T-cell (primary cell): ENCODE results near the gene BTD. TPM values are rescaled to one million over a fixed set of nuclear protein-coding genes. Genes with fewer than 3 reads are reported as not detected.
A peak's percentile ranks its signal among the peaks of the same experiment; 100 is the strongest.

Experiments
- ATAC-seq, 4 experiments: fragments of 200-7000 bp in 3 of 4; fragments of 150-1000 bp in 1 of 4; cut with Tn5 transposase; replicated peaks in 1 of 4; 1 replicate in 3 of 4; 2 replicates in 1 of 4; pipeline ENCODE4 v1.10.0; 2021; ENCODE audit warnings: moderate library complexity in 3 of 4, mild to moderate bottlenecking in 2 of 4, moderate number of reproducible peaks in 1 of 4
- CTCF ChIA-PET, 2 donors: fragments of 300-600 bp; sonication (Branson Sonifier 250); formaldehyde crosslinking; loops; one replicate each; lab custom pipeline; 2022; ENCODE audit warnings: antibody characterized with exemption in 2 of 2; lab: Charles Lee
- POLR2A ChIA-PET, 2 donors: fragments of 300-600 bp; sonication (Branson Sonifier 250); formaldehyde crosslinking; loops; one replicate each; lab custom pipeline; 2022; ENCODE audit warnings: antibody characterized with exemption in 2 of 2; lab: Charles Lee
- DNase-seq, 35 experiments: peaks; one replicate each; pipeline versions ENCODE4 v3.0.0 to v3.0.0-alpha.2; 2013 to 2023
- H3K27ac ChIP-seq: one replicate; pipeline ENCODE4 v1.5.1; 2013; ENCODE audit warnings: low read length
- H3K27me3 ChIP-seq, 2 experiments: replicated peaks in 1 of 2; 1 replicate in 1 of 2; 2 replicates in 1 of 2; pipeline versions ENCODE4 v1.6.1 to v1.7.0; 2013; ENCODE audit warnings: low read length in 1 of 2, mixed read lengths in 1 of 2; ENCODE audit not compliant: control insufficient read depth in 2 of 2, insufficient read depth in 2 of 2; ENCODE audit errors: extremely low read depth in 1 of 2
- H3K36me3 ChIP-seq, 2 donors: 1 replicate in 1 of 2; 2 replicates in 1 of 2; pipeline versions ENCODE4 v1.6.1 to v1.7.0; 2013; ENCODE audit warnings: low read length in 1 of 2; ENCODE audit not compliant: control insufficient read depth in 2 of 2, insufficient read depth in 1 of 2; ENCODE audit errors: extremely low read depth in 1 of 2
- H3K4me1 ChIP-seq, 2 experiments: 1 replicate in 1 of 2; 2 replicates in 1 of 2; pipeline versions ENCODE4 v1.6.1 to v1.7.0; 2013; ENCODE audit warnings: low read length in 2 of 2, mixed read lengths in 1 of 2; ENCODE audit not compliant: insufficient read depth in 2 of 2, control insufficient read depth in 1 of 2; ENCODE audit errors: extremely low read depth in 1 of 2
- H3K4me3 ChIP-seq, 2 donors: 1 replicate in 1 of 2; 2 replicates in 1 of 2; pipeline versions ENCODE4 v1.5.1 to v1.7.0; 2013; ENCODE audit warnings: mild to moderate bottlenecking in 2 of 2, low read length in 1 of 2, moderate library complexity in 1 of 2; ENCODE audit not compliant: control insufficient read depth in 1 of 2; ENCODE audit errors: extremely low read depth in 1 of 2
- H3K9me3 ChIP-seq: 2 replicates; pipeline ENCODE4 v1.7.0; 2013
- H3K27ac Mint-ChIP-seq, 2 donors: one replicate each; pipeline ENCODE4 v1.8.0; 2020 to 2021; ENCODE audit warnings: mild to moderate bottlenecking in 2 of 2, mixed read lengths in 2 of 2
- H3K27me3 Mint-ChIP-seq, 2 donors: one replicate each; pipeline ENCODE4 v1.8.0; 2021 to 2022; ENCODE audit warnings: mixed read lengths in 2 of 2
- H3K36me3 Mint-ChIP-seq: one replicate; pipeline ENCODE4 v1.8.0; 2021; ENCODE audit warnings: mixed read lengths
- H3K4me1 Mint-ChIP-seq, 3 donors: one replicate each; pipeline ENCODE4 v1.8.0; 2020 to 2022; ENCODE audit warnings: mixed read lengths in 3 of 3, mild to moderate bottlenecking in 1 of 3
- H3K4me3 Mint-ChIP-seq, 3 donors: one replicate each; pipeline ENCODE4 v1.8.0; 2020 to 2022; ENCODE audit warnings: mild to moderate bottlenecking in 3 of 3, mixed read lengths in 3 of 3, moderate library complexity in 3 of 3
- H3K9me3 Mint-ChIP-seq, 3 donors: one replicate each; pipeline ENCODE4 v1.8.0; 2020 to 2022; ENCODE audit warnings: mixed read lengths in 3 of 3
- WGBS: methylation state at CpG from one replicate; pipeline ENCODE4 v1.1.5; 2013; ENCODE audit warnings: missing lambda C conversion rate; ENCODE audit not compliant: insufficient coverage; 5-methylcytosine and 5-hydroxymethylcytosine counted together
- total RNA-seq, 35 experiments: library from RNA in 6 of 35; stranded (reverse) in 6 of 35; fragments of 120-200 nt in 1 of 35; gene quantifications; one replicate each; pipeline versions ENCODE4 v1.2.1 to v1.2.4 and lab custom pipeline; 2013 to 2026

Gene BTD
- total RNA-seq, 5 donors from 2014 or later (not counting 1 experiment from before 2014, with no cell fraction given) = 14.5 to 19.0 (median 17.6) TPM

DNA sequence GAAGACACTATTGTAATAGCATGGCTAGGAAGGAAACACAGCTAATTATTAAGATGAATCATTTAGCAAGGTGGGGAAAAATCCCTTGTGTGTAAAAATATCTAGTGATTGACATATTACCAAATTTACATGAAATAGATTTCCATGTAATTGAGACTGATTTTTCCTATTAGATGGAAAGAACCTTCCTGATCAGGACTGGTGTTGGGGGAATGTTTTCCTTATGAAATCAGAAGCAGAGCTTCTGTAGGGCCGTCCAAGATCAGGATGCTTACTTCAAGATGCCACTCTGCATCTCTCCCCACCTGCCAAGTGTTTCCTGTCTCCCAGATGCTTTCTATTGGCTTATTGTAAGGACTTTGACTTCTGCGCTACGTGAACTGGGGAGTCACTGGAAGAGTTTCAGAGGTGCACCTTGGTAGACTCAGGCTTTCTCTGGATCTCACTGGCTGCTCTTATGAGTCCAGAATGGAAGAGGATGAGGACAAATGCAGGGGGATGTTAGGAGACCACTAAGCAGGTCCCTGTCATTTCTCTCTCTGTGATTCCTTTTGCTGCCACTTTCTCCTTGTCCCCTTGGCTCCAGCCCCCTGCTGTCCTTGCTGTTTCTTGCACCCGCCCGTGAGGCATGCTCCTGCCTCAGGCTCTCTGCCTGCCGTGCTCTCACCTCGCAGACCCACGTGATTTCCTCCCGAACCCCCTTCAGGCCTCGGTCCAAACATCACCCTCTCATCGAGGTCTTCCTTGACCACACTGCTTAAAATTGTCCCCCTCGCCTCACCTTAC lies 30.1 kb downstream of the BTD start:
- no peak for ATAC-seq
- Mint-ChIP-seq H3K27me3 (no peaks in the 10 kb centered on the region), H3K4me3 (no peak overlapping the region), H3K4me1 (peaks cover 26 to 46% (median 39%) of the 10 kb centered on the region in 3 donors), H3K36me3 (peaks cover 22% of the 10 kb centered on the region), H3K27ac (peak overlapping the region in 1 of 2 donors; percentile 44), H3K9me3 (no peaks in the 10 kb centered on the region)
- no peak overlapping the region for H3K27ac ChIP-seq
- H3K27me3 ChIP-seq = no peaks in the 10 kb centered on the region
- no peak overlapping the region for H3K4me3 ChIP-seq
- peaks cover 0 to 2% of the 10 kb centered on the region in 2 donors for H3K36me3 ChIP-seq
- DNase-seq = no peak
- H3K9me3 ChIP-seq = no peaks in the 10 kb centered on the region
- CTCF ChIA-PET = interaction anchor here in 1 of 2 donors (1.4 to 2.0 kb wide), 2 partner anchors 181 to 182 kb away, joined by 6 to 13 read pairs; no protein-coding TSS in a partner anchor
- H3K4me1 ChIP-seq = peaks cover 6 to 21% of the 10 kb centered on the region in 2 experiments
- WGBS = 94% methylated on average over 11 of the region's 12 CpGs
- POLR2A ChIA-PET = no interaction called here

DNA sequence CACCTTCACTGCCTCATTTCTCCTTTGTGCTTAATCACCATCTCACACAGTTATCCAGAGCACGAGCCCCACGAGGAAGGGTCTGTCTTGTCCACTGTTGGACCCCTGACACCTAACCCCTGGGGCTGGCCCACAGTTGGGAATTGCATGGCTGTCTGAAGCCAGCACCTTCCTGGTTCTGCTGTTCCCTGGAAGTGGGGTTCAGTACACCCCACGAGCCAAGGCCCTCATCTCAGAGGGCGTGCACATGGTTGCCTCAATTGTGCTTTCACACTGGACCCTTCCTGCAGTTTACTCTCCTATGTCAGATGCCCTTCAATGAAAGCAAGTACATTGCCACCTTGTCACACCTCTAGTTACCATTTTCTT lies 30.7 kb downstream of the BTD start:
- Mint-ChIP-seq H3K4me1 (peaks cover 31 to 49% (median 43%) of the 10 kb centered on the region in 3 donors), H3K36me3 (peaks cover 25% of the 10 kb centered on the region), H3K27me3 (no peaks in the 10 kb centered on the region), H3K4me3 (no peak overlapping the region), H3K9me3 (no peaks in the 10 kb centered on the region), H3K27ac (peak overlapping the region in 1 of 2 donors; percentile 44)
- ATAC-seq (no peak), DNase-seq (no peak)
- H3K4me1 ChIP-seq = peaks cover 7 to 27% of the 10 kb centered on the region in 2 experiments
- POLR2A ChIA-PET = no interaction called here
- no peak overlapping the region for H3K27ac ChIP-seq
- CTCF ChIA-PET = no interaction called here
- 94% methylated on average over 4 of the region's 4 CpGs for WGBS
- no peaks in the 10 kb centered on the region for H3K36me3 ChIP-seq
- H3K27me3 ChIP-seq = no peaks in the 10 kb centered on the region
- no peaks in the 10 kb centered on the region for H3K9me3 ChIP-seq
- no peak overlapping the region for H3K4me3 ChIP-seq

DNA sequence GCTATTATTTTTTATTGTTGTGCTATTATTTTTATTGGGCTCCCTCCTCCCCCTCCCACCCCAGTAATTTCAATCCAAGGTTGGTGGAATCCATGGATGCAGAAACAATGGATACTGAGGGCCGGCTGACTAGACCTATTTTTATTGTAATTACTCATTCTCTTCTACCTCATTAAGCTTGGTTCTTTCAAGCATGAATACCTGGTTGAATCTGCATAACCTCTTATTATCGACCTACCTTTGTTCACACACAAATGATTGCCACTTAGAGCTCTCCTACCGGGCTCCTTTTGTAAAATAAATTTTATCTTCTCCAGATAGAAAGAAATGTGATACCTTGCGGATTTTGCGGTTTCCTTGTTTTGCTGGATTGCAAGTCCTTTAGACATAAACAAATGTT lies 31.6 kb downstream of the BTD start:
- ChIA-PET CTCF (interaction anchor here in 1 of 2 donors (0.5 kb wide), 1 partner anchor 429 kb away, joined by 3 read pairs; no protein-coding TSS in a partner anchor), POLR2A (interaction anchor here in 1 of 2 donors (0.6 to 0.7 kb wide), 2 partner anchors 13 to 328 kb away, joined by 3 to 7 read pairs; no protein-coding TSS in a partner anchor)
- Histone ChIP-seq H3K36me3 (no peaks in the 10 kb centered on the region), H3K4me1 (peaks cover 11 to 33% of the 10 kb centered on the region in 2 experiments), H3K27ac (no peak overlapping the region), H3K4me3 (no peak overlapping the region), H3K9me3 (no peaks in the 10 kb centered on the region), H3K27me3 (no peaks in the 10 kb centered on the region)
- no peak overlapping the region for H3K27ac Mint-ChIP-seq
- H3K9me3 Mint-ChIP-seq = no peaks in the 10 kb centered on the region
- no peaks in the 10 kb centered on the region for H3K27me3 Mint-ChIP-seq
- 92% methylated on average over 2 of the region's 5 CpGs for WGBS
- H3K4me3 Mint-ChIP-seq = no peak overlapping the region
- no peak for DNase-seq
- H3K36me3 Mint-ChIP-seq = peaks cover 23% of the 10 kb centered on the region
- ATAC-seq = no peak
- peaks cover 39 to 50% (median 49%) of the 10 kb centered on the region in 3 donors for H3K4me1 Mint-ChIP-seq

DNA sequence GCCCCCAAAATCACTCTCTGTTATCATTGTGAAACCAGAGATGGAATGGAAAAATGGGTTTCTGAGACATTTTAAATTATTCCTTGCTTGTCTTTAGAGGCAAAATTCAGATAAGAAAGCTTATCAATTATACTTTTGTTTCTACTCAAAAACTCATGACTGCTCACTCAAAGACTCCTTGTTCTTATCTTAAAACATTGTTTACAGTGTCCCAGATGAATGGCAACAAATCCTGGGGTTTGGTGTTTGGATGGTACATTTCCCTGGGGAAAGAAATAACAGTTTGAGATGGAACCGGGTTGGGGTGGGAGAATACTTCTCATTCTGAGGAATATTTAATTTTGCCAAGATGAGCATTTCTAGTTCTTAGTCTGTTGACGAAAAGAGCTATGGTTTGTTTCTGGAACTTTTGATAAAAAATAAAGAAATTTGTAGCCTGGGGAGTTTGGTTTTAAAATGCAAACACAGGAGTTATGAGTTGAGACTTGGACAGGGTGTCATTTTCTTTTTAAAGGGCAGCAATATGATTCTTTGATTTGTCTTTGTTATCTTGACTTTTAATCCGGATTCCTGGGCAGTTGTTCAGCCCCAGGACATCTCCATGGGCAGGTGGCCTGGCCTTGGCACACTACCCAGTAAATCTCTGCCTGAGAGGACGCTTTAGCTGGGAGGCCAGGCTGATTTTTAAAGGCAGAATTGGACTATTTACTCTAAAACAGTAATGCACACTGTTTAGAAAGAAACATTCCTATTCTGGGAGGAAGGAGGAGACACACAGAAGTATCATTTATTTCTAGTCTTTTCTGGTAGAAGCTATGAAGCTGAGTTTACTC lies 32.4 kb downstream of the BTD start:
- POLR2A ChIA-PET = interaction anchor here in 1 of 2 donors (0.7 kb wide), 1 partner anchor 12 kb away, joined by 7 read pairs; no protein-coding TSS in a partner anchor

DNA sequence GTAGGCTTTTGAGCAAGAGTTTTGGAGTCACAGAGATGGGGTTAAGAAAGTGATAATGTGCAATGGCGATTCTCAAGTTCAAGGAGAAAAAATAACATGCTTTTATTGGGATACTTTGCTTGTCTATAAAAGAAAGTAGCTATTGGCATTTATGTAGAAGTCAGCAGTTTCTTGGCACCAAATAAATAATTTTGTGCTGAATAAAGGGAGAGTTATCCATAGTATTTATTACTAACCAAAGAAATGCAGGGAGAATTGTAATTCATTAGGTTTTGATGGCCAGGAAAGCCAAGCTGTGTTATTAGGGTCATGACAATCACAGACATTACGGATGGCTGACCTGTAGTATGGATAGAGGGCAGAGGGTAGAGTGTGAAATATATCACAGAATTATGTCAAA lies 33.1 kb downstream of the BTD start:
- peaks cover 39 to 50% (median 48%) of the 10 kb centered on the region in 3 donors for H3K4me1 Mint-ChIP-seq
- DNase-seq (no peak), ATAC-seq (no peak)
- no peak overlapping the region for H3K4me3 ChIP-seq
- WGBS = no CpG with 5 or more reads among the region's 2 CpGs
- H3K36me3 ChIP-seq = no peaks in the 10 kb centered on the region
- no peaks in the 10 kb centered on the region for H3K27me3 ChIP-seq
- H3K4me3 Mint-ChIP-seq = no peak overlapping the region
- no peaks in the 10 kb centered on the region for H3K27me3 Mint-ChIP-seq
- peaks cover 11 to 32% of the 10 kb centered on the region in 2 experiments for H3K4me1 ChIP-seq
- CTCF ChIA-PET = interaction anchor here in 1 of 2 donors (0.6 kb wide), 1 partner anchor 104 kb away, joined by 3 read pairs; no protein-coding TSS in a partner anchor
- peak overlapping the region in 1 of 2 donors; percentile 20 for H3K27ac Mint-ChIP-seq
- H3K9me3 ChIP-seq = no peaks in the 10 kb centered on the region
- no peaks in the 10 kb centered on the region for H3K9me3 Mint-ChIP-seq
- no peak overlapping the region for H3K27ac ChIP-seq
- POLR2A ChIA-PET = no interaction called here
- H3K36me3 Mint-ChIP-seq = peaks cover 23% of the 10 kb centered on the region

More for the DNA sequence above, 32.4 kb downstream of the BTD start:
- H3K4me1 ChIP-seq = peaks cover 11 to 33% of the 10 kb centered on the region in 2 experiments
- ATAC-seq = no peak
- H3K36me3 ChIP-seq = no peaks in the 10 kb centered on the region
- H3K27me3 ChIP-seq = no peaks in the 10 kb centered on the region
- CTCF ChIA-PET = interaction anchor here in 1 of 2 donors (0.5 kb wide), 1 partner anchor 430 kb away, joined by 3 read pairs; no protein-coding TSS in a partner anchor
- H3K4me3 ChIP-seq = no peak overlapping the region
- peak overlapping the region in 1 of 2 donors; percentile 20 for H3K27ac Mint-ChIP-seq
- WGBS = 76% methylated on average over 2 of the region's 4 CpGs
- no peaks in the 10 kb centered on the region for H3K27me3 Mint-ChIP-seq
- H3K9me3 ChIP-seq = no peaks in the 10 kb centered on the region
- no peak overlapping the region for H3K27ac ChIP-seq
- H3K9me3 Mint-ChIP-seq = no peaks in the 10 kb centered on the region
- H3K4me1 Mint-ChIP-seq = peaks cover 39 to 50% (median 49%) of the 10 kb centered on the region in 3 donors
- H3K36me3 Mint-ChIP-seq = peaks cover 23% of the 10 kb centered on the region
- no peak for DNase-seq
- no peak overlapping the region for H3K4me3 Mint-ChIP-seq

DNA sequence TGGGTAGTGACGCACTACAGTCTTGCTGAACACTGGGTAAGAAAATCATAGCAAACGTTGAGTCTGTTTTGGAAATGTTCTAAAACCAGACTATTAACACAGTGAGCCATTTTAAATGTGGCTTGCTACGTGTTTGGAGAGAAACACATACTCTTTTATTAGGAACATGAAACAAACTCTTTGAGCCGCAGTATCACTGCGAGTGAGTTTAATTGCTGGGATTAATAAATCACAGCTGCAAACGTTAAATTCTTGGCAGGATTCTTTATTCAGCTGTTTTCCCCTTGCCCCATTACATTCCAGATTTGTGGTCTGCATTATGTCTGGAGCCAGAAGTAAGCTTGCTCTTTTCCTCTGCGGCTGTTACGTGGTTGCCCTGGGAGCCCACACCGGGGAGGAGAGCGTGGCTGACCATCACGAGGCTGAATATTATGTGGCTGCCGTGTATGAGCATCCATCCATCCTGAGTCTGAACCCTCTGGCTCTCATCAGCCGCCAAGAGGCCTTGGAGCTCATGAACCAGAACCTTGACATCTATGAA lies 33.6 kb downstream of the BTD start:
- no peak for ATAC-seq
- Histone ChIP-seq H3K4me1 (peaks cover 11 to 29% of the 10 kb centered on the region in 2 experiments), H3K27ac (no peak overlapping the region), H3K36me3 (no peaks in the 10 kb centered on the region), H3K4me3 (no peak overlapping the region), H3K9me3 (no peaks in the 10 kb centered on the region), H3K27me3 (no peaks in the 10 kb centered on the region)
- Mint-ChIP-seq H3K4me3 (no peak overlapping the region), H3K4me1 (peaks cover 35 to 45% (median 43%) of the 10 kb centered on the region in 3 donors), H3K36me3 (peaks cover 23% of the 10 kb centered on the region), H3K9me3 (no peaks in the 10 kb centered on the region), H3K27me3 (no peaks in the 10 kb centered on the region), H3K27ac (no peak overlapping the region)
- DNase-seq = no peak
- WGBS = 100% methylated on average over 8 of the region's 13 CpGs
- ChIA-PET POLR2A (no interaction called here), CTCF (interaction anchor here in 1 of 2 donors (0.6 kb wide), 1 partner anchor 105 kb away, joined by 3 read pairs; no protein-coding TSS in a partner anchor)
